ENCODE results near the gene CCNL2. TPM values are rescaled to one million over a fixed set of nuclear protein-coding genes. Genes with fewer than 3 reads are reported as not detected.
A peak's percentile ranks its signal among the peaks of the same experiment; 100 is the strongest.

CCNL2 gene
- total RNA-seq, 1 donor from 2014 or later, result 386 TPM

GRCh38 chr1:1358433-1359271 lies 40.5 kb downstream of the CCNL2 start, which contains the start of gene MXRA8:
MXRA8 (minus strand) TSS chr1:1358555; CDS start chr1:1358504, 51 bp downstream.
- Mint-ChIP-seq H3K4me3 (ENCODE audit: low read depth) (peak within 1 kb of the TSS; percentile 69), H3K9me3 (ENCODE audit: low read depth) (no peaks in the 10 kb centered on the region), H3K4me1 (ENCODE audit: low read depth) (peaks cover 16% of the 10 kb centered on the region), H3K36me3 (ENCODE audit: insufficient read depth) (no peaks in the 10 kb centered on the region), H3K27me3 (peaks cover 16% of the 10 kb centered on the region), H3K27ac (peak within 1 kb of the TSS; percentile 92)
- TF ChIP-seq, protein P1, sequence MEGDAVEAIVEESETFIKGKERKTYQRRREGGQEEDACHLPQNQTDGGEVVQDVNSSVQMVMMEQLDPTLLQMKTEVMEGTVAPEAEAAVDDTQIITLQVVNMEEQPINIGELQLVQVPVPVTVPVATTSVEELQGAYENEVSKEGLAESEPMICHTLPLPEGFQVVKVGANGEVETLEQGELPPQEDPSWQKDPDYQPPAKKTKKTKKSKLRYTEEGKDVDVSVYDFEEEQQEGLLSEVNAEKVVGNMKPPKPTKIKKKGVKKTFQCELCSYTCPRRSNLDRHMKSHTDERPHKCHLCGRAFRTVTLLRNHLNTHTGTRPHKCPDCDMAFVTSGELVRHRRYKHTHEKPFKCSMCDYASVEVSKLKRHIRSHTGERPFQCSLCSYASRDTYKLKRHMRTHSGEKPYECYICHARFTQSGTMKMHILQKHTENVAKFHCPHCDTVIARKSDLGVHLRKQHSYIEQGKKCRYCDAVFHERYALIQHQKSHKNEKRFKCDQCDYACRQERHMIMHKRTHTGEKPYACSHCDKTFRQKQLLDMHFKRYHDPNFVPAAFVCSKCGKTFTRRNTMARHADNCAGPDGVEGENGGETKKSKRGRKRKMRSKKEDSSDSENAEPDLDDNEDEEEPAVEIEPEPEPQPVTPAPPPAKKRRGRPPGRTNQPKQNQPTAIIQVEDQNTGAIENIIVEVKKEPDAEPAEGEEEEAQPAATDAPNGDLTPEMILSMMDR (IDR thresholded peaks at IDR 0.05; ENCODE audit: unreplicated experiment), result no peak
- DNase-seq (ENCODE audit: low spot score, unreplicated experiment), result peak; percentile 21

DNA sequence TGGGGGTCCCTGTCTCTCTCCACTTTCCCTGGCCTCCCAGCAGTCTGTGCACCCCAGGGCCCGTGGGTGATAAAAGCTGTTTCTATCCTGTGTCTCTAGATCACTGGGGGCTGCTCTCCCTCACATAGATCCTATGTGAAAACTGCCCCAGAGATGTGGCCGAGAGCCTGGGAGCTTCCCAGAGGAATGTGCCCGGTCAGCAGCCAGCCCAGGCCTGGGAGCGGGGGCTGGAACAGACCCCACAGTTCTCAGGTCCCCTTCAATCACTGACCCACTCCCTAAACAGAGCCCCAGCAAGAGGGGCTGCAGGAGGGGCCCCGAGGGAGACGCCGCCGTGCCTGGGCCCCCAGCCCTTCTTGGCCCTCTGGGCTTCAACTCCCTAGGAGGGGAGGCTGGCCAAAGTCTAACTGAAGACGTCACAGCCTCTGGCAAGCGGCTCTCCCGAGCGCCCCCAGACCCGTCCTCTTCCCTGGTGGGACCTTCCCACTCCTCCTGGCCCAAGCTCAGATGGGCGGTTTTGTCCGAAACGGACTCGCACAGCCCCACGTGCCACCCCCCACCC lies 41.2 kb downstream of the CCNL2 start:
- Mint-ChIP-seq H3K9me3 (ENCODE audit: low read depth) (no peaks in the 10 kb centered on the region), H3K36me3 (ENCODE audit: insufficient read depth) (no peaks in the 10 kb centered on the region), H3K27me3 (peaks cover 18% of the 10 kb centered on the region), H3K27ac (peak overlapping the region; percentile 92), H3K4me1 (ENCODE audit: low read depth) (peaks cover 16% of the 10 kb centered on the region), H3K4me3 (ENCODE audit: low read depth) (peak overlapping the region; percentile 69)
- no peak for DNase-seq (ENCODE audit: low spot score, unreplicated experiment)
- TF ChIP-seq, protein P1 (IDR thresholded peaks at IDR 0.05; ENCODE audit: unreplicated experiment), result no peak

DNA sequence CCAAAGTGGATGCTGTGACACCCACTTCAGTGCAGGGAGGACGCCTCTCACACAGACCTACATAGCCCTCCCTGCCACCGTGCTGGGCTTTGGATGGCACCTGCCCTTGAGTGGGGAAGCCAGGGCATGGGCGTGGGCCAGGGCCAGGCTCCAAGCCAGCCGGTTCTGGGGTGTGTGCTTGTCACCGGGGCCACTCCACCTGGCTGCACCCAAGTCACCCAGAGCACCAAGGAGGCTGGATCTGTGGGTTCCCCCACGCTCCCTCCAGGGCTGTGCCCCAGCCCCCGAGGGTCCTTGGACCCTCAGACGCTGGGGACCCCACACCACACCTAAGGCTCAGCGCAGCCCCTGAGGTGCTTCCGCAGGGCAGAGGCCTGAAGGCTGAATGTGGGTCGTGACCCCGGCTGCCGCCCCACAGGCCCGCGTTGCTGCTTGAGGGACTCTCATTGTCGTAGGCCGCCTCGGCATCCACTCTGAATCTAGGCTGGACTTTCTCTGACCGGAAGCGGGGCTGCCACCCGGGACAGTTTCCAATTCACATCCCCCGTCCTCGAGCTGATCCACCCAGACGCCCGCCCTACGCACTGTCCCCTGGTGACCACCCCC lies 42.2 kb downstream of the CCNL2 start:
- no peak for DNase-seq (ENCODE audit: low spot score, unreplicated experiment)
- H3K4me3 Mint-ChIP-seq (ENCODE audit: low read depth), result peak overlapping the region; percentile 69
- no peak overlapping the region for H3K27ac Mint-ChIP-seq
- TF ChIP-seq, protein P1 (IDR thresholded peaks at IDR 0.05; ENCODE audit: unreplicated experiment), result no peak
- peaks cover 23% of the 10 kb centered on the region for H3K27me3 Mint-ChIP-seq
- no peaks in the 10 kb centered on the region for H3K36me3 Mint-ChIP-seq (ENCODE audit: insufficient read depth)
- no peaks in the 10 kb centered on the region for H3K9me3 Mint-ChIP-seq (ENCODE audit: low read depth)
- H3K4me1 Mint-ChIP-seq (ENCODE audit: low read depth), result peaks cover 14% of the 10 kb centered on the region

DNA sequence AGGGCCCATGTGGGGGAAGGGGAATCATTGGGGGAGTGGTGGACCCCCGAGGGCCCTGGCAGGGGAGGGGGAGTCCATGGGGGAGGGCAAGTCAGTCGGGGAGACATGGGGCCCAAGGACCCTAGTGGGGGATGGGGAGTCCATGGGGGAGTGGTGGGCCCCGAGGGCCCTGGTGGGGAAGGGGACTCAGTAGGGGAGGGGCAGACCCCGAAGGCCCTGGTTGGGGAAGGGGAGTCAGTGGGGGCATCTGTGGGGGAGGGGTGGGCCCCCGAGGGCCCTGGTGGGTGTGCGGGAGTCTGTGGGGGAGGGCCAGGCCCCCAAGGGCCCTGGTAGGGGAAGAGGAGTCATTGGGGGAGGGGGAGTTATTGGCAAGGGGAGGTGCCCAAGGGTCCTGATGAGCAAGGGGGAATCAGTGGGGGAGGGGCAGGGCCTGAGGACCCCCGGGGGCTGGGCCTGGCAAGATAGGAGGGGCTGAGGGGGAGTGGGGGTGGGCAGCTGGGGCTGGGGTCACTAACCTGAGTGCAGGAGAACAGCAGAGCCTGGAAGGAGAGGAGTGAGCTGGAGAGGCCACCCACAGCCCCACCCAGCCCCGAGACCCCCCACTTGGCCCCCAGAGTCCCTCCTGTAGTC lies 42.9 kb downstream of the CCNL2 start:
- Mint-ChIP-seq H3K27me3 (peaks cover 22% of the 10 kb centered on the region), H3K9me3 (ENCODE audit: low read depth) (no peaks in the 10 kb centered on the region), H3K27ac (no peak overlapping the region), H3K36me3 (ENCODE audit: insufficient read depth) (no peaks in the 10 kb centered on the region), H3K4me3 (ENCODE audit: low read depth) (no peak overlapping the region), H3K4me1 (ENCODE audit: low read depth) (peaks cover 14% of the 10 kb centered on the region)
- DNase-seq (ENCODE audit: low spot score, unreplicated experiment), result no peak
- TF ChIP-seq, protein P1 (IDR thresholded peaks at IDR 0.05; ENCODE audit: unreplicated experiment), result no peak

GRCh38 chr1:1355416-1355815 lies 43.7 kb downstream of the CCNL2 start:
- Mint-ChIP-seq H3K9me3 (ENCODE audit: low read depth) (no peaks in the 10 kb centered on the region), H3K36me3 (ENCODE audit: insufficient read depth) (no peaks in the 10 kb centered on the region), H3K4me1 (ENCODE audit: low read depth) (peaks cover 12% of the 10 kb centered on the region), H3K27me3 (peaks cover 17% of the 10 kb centered on the region), H3K4me3 (ENCODE audit: low read depth) (no peak overlapping the region), H3K27ac (no peak overlapping the region)
- DNase-seq (ENCODE audit: low spot score, unreplicated experiment), result no peak
- TF ChIP-seq, protein P1 (IDR thresholded peaks at IDR 0.05; ENCODE audit: unreplicated experiment), result no peak

Data from progenitor cell of endocrine pancreas (in vitro differentiated cells).